CD14-positive monocyte (primary cell): ENCODE data around the gene ASCL2. TPM values are rescaled to one million over a fixed set of nuclear protein-coding genes. Genes with fewer than 3 reads are reported as not detected.

Experiments used
- DNase-seq, 3 donors: peaks; one replicate each; pipeline ENCODE4 v3.0.0-alpha.2; 2011 to 2022
- H2AFZ ChIP-seq: 2 replicates; pipeline ENCODE4 v1.6.0; 2012; ENCODE audit warnings: mild to moderate bottlenecking, low read depth, low read length, inconsistent platforms; ENCODE audit not compliant: insufficient read depth, poor library complexity, severe bottlenecking
- H3K27ac ChIP-seq, 2 donors: 1 replicate in 1 of 2; 2 replicates in 1 of 2; pipeline ENCODE4 v1.5.1; 2012 to 2013; ENCODE audit warnings: low read length in 2 of 2, control low read depth in 1 of 2, inconsistent platforms in 1 of 2, low read depth in 1 of 2, mild to moderate bottlenecking in 1 of 2
- H3K27me3 ChIP-seq, 2 donors: one replicate each; pipeline versions ENCODE4 v1.6.0 to v1.6.1; 2011 to 2013; ENCODE audit warnings: low read length in 2 of 2; ENCODE audit not compliant: control insufficient read depth in 2 of 2, insufficient read depth in 2 of 2
- H3K36me3 ChIP-seq, 2 donors: replicated peaks in 1 of 2; 1 replicate in 1 of 2; 2 replicates in 1 of 2; pipeline versions ENCODE4 v1.5.1 to v1.6.1; 2012 to 2013; ENCODE audit warnings: low read length in 2 of 2, control low read depth in 1 of 2, inconsistent platforms in 1 of 2, mild to moderate bottlenecking in 1 of 2; ENCODE audit not compliant: insufficient read depth in 2 of 2, control insufficient read depth in 1 of 2
- H3K4me1 ChIP-seq, 2 donors: 1 replicate in 1 of 2; 2 replicates in 1 of 2; pipeline versions ENCODE4 v1.5.1 to v1.6.1; 2012 to 2013; ENCODE audit warnings: low read length in 2 of 2, control low read depth in 1 of 2, inconsistent platforms in 1 of 2, mild to moderate bottlenecking in 1 of 2, moderate library complexity in 1 of 2; ENCODE audit not compliant: insufficient read depth in 2 of 2, control insufficient read depth in 1 of 2
- H3K4me2 ChIP-seq: replicated peaks from 2 replicates; pipeline ENCODE3; 2012; ENCODE audit warnings: low read length, moderate library complexity, mild to moderate bottlenecking; ENCODE audit not compliant: poor library complexity, severe bottlenecking; ENCODE audit errors: extremely low read depth
- H3K4me3 ChIP-seq, 3 experiments: fragments of 200-600 bp in 1 of 3; sonication (generic) in 1 of 3; replicated peaks in 1 of 3; 1 replicate in 2 of 3; 2 replicates in 1 of 3; pipeline ENCODE4 v1.5.1; 2011 to 2013; ENCODE audit warnings: low read length in 3 of 3, mild to moderate bottlenecking in 3 of 3, control low read depth in 2 of 3, low read depth in 2 of 3, inconsistent platforms in 1 of 3, moderate library complexity in 1 of 3
- H3K79me2 ChIP-seq: 2 replicates; pipeline ENCODE4 v1.6.0; 2012; ENCODE audit warnings: mild to moderate bottlenecking, control low read depth, inconsistent platforms, low read length, moderate library complexity; ENCODE audit not compliant: insufficient read depth
- H3K9ac ChIP-seq: 2 replicates; pipeline ENCODE4 v1.6.0; 2017; ENCODE audit warnings: low read length, mild to moderate bottlenecking; ENCODE audit not compliant: insufficient read depth, poor library complexity, severe bottlenecking
- H3K9me3 ChIP-seq, 2 donors: replicated peaks in 1 of 2; 1 replicate in 1 of 2; 2 replicates in 1 of 2; pipeline versions ENCODE4 v1.5.1 to v1.6.1; 2012 to 2013; ENCODE audit warnings: low read length in 2 of 2, control low read depth in 1 of 2; ENCODE audit not compliant: control insufficient read depth in 1 of 2, insufficient read depth in 1 of 2
- H4K20me1 ChIP-seq: 2 replicates; pipeline ENCODE4 v1.6.0; 2012; ENCODE audit warnings: mild to moderate bottlenecking, low read length, control low read depth, moderate library complexity; ENCODE audit not compliant: insufficient read depth
- H3K27ac Mint-ChIP-seq, 7 donors: one replicate each; pipeline ENCODE4 v1.8.0; 2020; ENCODE audit warnings: mild to moderate bottlenecking in 7 of 7, mixed read lengths in 7 of 7, moderate library complexity in 6 of 7, inconsistent platforms in 2 of 7
- H3K27me3 Mint-ChIP-seq, 3 donors: one replicate each; pipeline ENCODE4 v1.8.0; 2021 to 2022; ENCODE audit warnings: low read depth in 3 of 3, mild to moderate bottlenecking in 3 of 3, mixed read lengths in 3 of 3, moderate library complexity in 3 of 3, inconsistent platforms in 1 of 3
- H3K36me3 Mint-ChIP-seq, 2 donors: one replicate each; pipeline ENCODE4 v1.8.0; 2020; ENCODE audit warnings: mixed read lengths in 2 of 2, inconsistent platforms in 1 of 2, mild to moderate bottlenecking in 1 of 2
- H3K4me1 Mint-ChIP-seq: one replicate; pipeline ENCODE4 v1.8.0; 2020; ENCODE audit warnings: mild to moderate bottlenecking, mixed read lengths
- H3K4me3 Mint-ChIP-seq, 2 donors: one replicate each; pipeline ENCODE4 v1.8.0; 2020; ENCODE audit warnings: mild to moderate bottlenecking in 2 of 2, mixed read lengths in 2 of 2, moderate library complexity in 1 of 2
- H3K9me3 Mint-ChIP-seq, 7 donors: one replicate each; pipeline ENCODE4 v1.8.0; 2020 to 2022; ENCODE audit warnings: mixed read lengths in 7 of 7, mild to moderate bottlenecking in 6 of 7, moderate library complexity in 6 of 7, inconsistent platforms in 2 of 7
- WGBS: methylation state at CpG from one replicate; pipeline ENCODE4 v1.1.5; 2013; ENCODE audit warnings: missing lambda C conversion rate; ENCODE audit not compliant: insufficient coverage; 5-methylcytosine and 5-hydroxymethylcytosine counted together
- intact Hi-C, 2 donors: fragments of 100-400 bp; cut with micrococcal nuclease; formaldehyde crosslinking; loops; one replicate each; pipeline versions ENCODE4 v1.15.0 to v1.15.1; 2023
- polyA plus RNA-seq, 3 donors: library from polyadenylated mRNA; depleted of rRNA in 1 of 3; unstranded in 2 of 3; stranded (reverse) in 1 of 3; fragments of 300-500 nt in 2 of 3; fragments of >200 nt in 1 of 3; fragmentation: Illumina TruSeq in 2 of 3; gene quantifications; 1 replicate in 2 of 3; 2 replicates in 1 of 3; pipeline ENCODE4 v1.2.3, GENCODE V29; 2012 to 2021
- TF ChIP-seq, protein P1 (sequence below): fragments of 200-600 bp; IDR thresholded peaks from one replicate; pipeline ENCODE4 v1.8.0; 2022; ENCODE audit warnings: antibody characterized with exemption, mild to moderate bottlenecking

ASCL2 gene
- polyA plus RNA-seq, 3 donors = 5.7 to 11.4 (median 8.3) TPM

DNA sequence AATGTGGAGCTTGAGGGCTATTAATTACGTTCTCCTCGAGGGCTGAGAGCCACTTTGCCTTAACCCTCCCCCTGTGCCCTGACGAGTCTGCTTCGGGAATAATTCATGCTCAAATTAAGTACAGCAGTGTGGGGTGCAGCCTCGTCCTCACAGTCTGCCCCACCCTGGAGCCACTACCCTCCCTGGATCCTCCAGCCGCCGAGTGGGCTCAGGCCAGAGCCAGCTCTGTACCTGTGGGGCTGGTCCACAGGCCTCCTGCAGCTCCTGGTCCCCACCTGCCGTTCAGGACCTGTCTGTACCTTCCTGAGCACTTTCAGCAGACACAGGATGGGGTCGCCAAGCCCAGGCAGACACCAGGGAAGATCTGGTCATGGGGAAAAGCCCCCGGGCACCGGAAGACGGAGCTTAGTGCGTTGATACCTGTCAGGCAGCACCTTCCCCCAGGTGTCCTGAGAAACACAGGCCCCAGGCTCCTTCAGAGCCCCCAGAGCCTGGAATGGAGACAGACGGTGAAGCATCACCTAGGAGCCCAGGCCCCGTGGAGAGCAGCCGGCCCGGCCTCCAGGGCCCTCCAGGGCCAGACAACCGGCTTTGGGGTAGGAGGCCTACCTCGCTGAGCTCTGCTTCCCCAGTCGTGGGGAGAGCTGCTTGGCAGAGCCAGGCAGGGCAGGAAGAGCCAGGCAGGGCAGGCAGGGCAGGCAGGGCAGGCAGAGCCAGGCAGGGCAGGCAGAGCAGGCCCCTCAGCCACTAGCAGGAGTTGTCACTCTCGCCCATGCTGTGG, 41.2 kb upstream of the ASCL2 start:
- Histone ChIP-seq H3K9me3 (no peaks in the 10 kb centered on the region), H3K9ac (no peak overlapping the region), H4K20me1 (peaks cover 95% of the 10 kb centered on the region), H3K27ac (no peak overlapping the region), H3K4me2 (no peak overlapping the region), H3K79me2 (peaks cover 13% of the 10 kb centered on the region), H3K27me3 (no peaks in the 10 kb centered on the region), H3K4me1 (peaks cover 13 to 14% of the 10 kb centered on the region in 2 donors), H2AFZ (no peak overlapping the region), H3K4me3 (no peak overlapping the region), H3K36me3 (no peaks in the 10 kb centered on the region)
- Mint-ChIP-seq H3K9me3 (peaks cover 0 to 1% (median 0%) of the 10 kb centered on the region in 7 donors), H3K4me3 (peak overlapping the region in 1 of 2 donors; percentile 11), H3K27me3 (peaks cover 0 to 4% (median 0%) of the 10 kb centered on the region in 3 donors), H3K27ac (peak overlapping the region in 1 of 7 donors; percentile 31), H3K36me3 (peaks cover 3 to 5% of the 10 kb centered on the region in 2 donors), H3K4me1 (peaks cover 9% of the 10 kb centered on the region)
- DNase-seq = no peak
- TF ChIP-seq, protein P1, sequence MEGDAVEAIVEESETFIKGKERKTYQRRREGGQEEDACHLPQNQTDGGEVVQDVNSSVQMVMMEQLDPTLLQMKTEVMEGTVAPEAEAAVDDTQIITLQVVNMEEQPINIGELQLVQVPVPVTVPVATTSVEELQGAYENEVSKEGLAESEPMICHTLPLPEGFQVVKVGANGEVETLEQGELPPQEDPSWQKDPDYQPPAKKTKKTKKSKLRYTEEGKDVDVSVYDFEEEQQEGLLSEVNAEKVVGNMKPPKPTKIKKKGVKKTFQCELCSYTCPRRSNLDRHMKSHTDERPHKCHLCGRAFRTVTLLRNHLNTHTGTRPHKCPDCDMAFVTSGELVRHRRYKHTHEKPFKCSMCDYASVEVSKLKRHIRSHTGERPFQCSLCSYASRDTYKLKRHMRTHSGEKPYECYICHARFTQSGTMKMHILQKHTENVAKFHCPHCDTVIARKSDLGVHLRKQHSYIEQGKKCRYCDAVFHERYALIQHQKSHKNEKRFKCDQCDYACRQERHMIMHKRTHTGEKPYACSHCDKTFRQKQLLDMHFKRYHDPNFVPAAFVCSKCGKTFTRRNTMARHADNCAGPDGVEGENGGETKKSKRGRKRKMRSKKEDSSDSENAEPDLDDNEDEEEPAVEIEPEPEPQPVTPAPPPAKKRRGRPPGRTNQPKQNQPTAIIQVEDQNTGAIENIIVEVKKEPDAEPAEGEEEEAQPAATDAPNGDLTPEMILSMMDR = no peak
- 90% methylated on average over 16 of the region's 21 CpGs for WGBS
- intact Hi-C loops = no loop called here

DNA sequence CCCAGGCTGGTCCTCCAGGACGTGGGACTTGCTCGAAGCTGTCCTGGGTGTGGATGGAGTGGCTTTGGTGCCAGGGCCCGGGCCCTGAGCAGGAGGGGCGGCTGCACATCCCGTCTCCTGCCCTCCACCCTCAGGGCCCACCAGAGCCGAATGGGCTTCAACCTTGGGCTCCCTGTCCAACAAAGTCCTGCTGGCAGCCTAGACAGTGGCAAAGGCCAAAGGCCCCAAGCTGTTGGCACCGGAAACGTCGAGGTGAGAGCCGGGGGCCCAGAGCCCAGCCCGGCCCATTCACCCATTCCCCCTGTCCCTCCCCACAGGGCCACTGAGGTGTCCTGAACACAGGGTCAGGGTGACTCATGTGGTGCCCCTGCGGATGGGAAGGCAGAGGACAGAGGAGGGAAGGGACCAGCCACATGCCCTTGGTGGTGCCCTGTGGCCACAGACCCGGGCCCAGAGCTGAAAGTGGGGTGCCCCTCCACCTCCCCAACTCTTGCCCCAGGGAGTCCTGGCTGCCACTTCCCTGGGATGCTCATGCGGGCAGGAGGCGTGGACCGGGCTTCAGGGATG, 40.5 kb upstream of the ASCL2 start:
- peak overlapping the region; percentile 15 for H3K9ac ChIP-seq
- 98% methylated on average over 4 of the region's 16 CpGs for WGBS
- peaks cover 0 to 4% (median 0%) of the 10 kb centered on the region in 3 donors for H3K27me3 Mint-ChIP-seq

More for the DNA sequence above, 40.5 kb upstream of the ASCL2 start:
- no peak overlapping the region for H3K4me2 ChIP-seq
- H3K4me1 ChIP-seq = peaks cover 19 to 21% of the 10 kb centered on the region in 2 donors
- no peak overlapping the region for H2AFZ ChIP-seq
- H3K4me3 ChIP-seq = no peak overlapping the region
- peaks cover 3 to 7% of the 10 kb centered on the region in 2 donors for H3K36me3 Mint-ChIP-seq
- no peak for DNase-seq
- peaks cover 95% of the 10 kb centered on the region for H4K20me1 ChIP-seq
- no peak overlapping the region for H3K4me3 Mint-ChIP-seq
- no peaks in the 10 kb centered on the region for H3K36me3 ChIP-seq
- TF ChIP-seq, protein P1 = no peak
- H3K79me2 ChIP-seq = peaks cover 17% of the 10 kb centered on the region
- no peak overlapping the region for H3K27ac ChIP-seq
- intact Hi-C loops = no loop called here
- no peak overlapping the region for H3K27ac Mint-ChIP-seq
- no peaks in the 10 kb centered on the region for H3K9me3 ChIP-seq
- peaks cover 0 to 1% (median 0%) of the 10 kb centered on the region in 7 donors for H3K9me3 Mint-ChIP-seq
- H3K4me1 Mint-ChIP-seq = peaks cover 16% of the 10 kb centered on the region
- H3K27me3 ChIP-seq = no peaks in the 10 kb centered on the region
